Hypothalamus (tissue), 51 donors: ENCODE results near the gene TIA1.

Source experiments
- DNase-seq, 51 donors: peaks; one replicate each; lab custom pipeline; 2025; lab: John Stamatoyannopoulos, UW

The TIA1 gene

DNA sequence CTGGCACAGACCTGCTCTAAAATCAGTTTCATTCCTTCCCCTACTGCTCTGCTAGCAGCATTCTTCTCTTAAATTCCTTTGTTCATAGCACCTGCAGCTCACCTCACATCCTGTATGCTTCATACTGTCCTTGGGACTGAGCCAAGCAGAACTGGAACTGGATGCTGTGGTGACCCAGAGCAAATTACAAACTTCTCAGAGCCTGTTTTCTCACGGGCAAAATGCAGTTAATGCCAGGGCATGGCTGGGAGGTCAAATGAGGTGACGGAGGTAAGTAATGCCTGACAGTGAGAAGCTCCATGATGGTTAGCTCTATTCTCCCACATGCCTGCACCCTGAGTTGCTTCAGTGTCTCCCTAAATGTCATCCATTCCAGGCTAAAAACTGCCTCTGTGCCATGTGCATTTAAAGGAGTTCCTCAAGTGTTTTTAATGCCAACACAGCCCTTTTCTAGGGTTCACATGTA is 87.3 kb downstream of the TIA1 start:
- DNase-seq = no peak

DNA sequence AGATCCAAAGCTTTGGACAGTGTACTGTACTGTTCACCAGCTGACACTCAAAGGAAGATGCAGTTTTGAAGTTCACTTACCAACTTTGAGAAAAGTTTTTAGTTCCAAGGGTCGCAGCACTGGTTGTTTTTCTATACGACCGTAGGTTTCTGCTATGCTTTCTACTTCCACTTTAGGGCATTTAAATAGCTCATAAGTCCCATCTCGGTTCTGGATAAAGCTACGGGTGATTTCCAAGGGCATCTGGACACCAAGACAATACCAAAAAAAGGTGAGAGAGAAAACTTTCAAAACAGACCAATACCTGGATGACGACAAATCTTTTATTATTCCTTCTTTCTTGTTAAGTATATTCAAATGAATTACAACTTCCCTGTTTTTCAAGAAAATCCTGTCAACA is 87.9 kb downstream of the TIA1 start:
- no peak for DNase-seq
